ENCODE results near the gene CLK3. TPM values are rescaled to one million over a fixed set of nuclear protein-coding genes. Genes with fewer than 3 reads are reported as not detected.

CLK3 gene
- total and polyA plus RNA-seq, 2 donors (not counting 3 experiments of a cell fraction or from before 2014, with no cell fraction given), result 75.5 to 121 TPM

- dilution Hi-C loops (cut with MboI; ENCODE audit: extremely low pct_ligation_motif_present, low sequenced_read_pairs), result loop anchor here (25.0 kb wide), 1 partner anchor 135 kb away; no protein-coding TSS in a partner anchor
- no TSS peak for BruUV-seq (replicated peaks)
- no peaks in the 10 kb centered on the region for H3K27me3 ChIP-seq (ENCODE audit: control insufficient read depth in 2 of 2, insufficient read depth in 2 of 2, low read length in 2 of 2)
- H4K20me1 ChIP-seq (replicated peaks; ENCODE audit: control insufficient read depth, extremely low read depth, insufficient read depth, low read length), result peaks cover 1% of the 10 kb centered on the region
- POLR2A ChIA-PET, result no interaction called here
- H3K79me2 ChIP-seq (ENCODE audit: control insufficient read depth, insufficient read depth, low read length), result peaks cover 3% of the 10 kb centered on the region
- no peak overlapping the region for H3K4me3 ChIP-seq (replicated peaks in 1 of 3; ENCODE audit: insufficient read depth in 1 of 3, low read depth in 1 of 3, low read length in 3 of 3)
- no peak overlapping the region for H2AFZ ChIP-seq (ENCODE audit: low read depth, low read length)
- FAIRE-seq (no peak), DNase-seq (ENCODE audit: low read depth, low spot score) (no peak)
- no peak for TF ChIP-seq JUN (IDR thresholded peaks at IDR 0.05; ENCODE audit: borderline replicate concordance, insufficient read depth, insufficient read length, low read depth)
- TF ChIP-seq GATA2 (IDR thresholded peaks at IDR 0.05; ENCODE audit: insufficient read depth, insufficient read length, low read depth, low read length), result no peak
- no peak for TF ChIP-seq POLR2A (IDR thresholded peaks at IDR 0.05; ENCODE audit: low read depth, low read length)
- no peak for TF ChIP-seq EZH2 (IDR thresholded peaks at IDR 0.05; ENCODE audit: borderline replicate concordance, low read depth, low read length, severe bottlenecking)
- TF ChIP-seq MYC (IDR thresholded peaks at IDR 0.05; ENCODE audit: low read depth, low read length), result no peak
- TF ChIP-seq POLR2AphosphoS5 (IDR thresholded peaks at IDR 0.05; ENCODE audit: insufficient read depth, low read depth, low read length), result no peak
- TF ChIP-seq, protein P1, sequence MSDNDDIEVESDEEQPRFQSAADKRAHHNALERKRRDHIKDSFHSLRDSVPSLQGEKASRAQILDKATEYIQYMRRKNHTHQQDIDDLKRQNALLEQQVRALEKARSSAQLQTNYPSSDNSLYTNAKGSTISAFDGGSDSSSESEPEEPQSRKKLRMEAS (IDR thresholded peaks at IDR 0.05; ENCODE audit: insufficient read depth, insufficient read length), result no peak
- TF ChIP-seq, protein P2, sequence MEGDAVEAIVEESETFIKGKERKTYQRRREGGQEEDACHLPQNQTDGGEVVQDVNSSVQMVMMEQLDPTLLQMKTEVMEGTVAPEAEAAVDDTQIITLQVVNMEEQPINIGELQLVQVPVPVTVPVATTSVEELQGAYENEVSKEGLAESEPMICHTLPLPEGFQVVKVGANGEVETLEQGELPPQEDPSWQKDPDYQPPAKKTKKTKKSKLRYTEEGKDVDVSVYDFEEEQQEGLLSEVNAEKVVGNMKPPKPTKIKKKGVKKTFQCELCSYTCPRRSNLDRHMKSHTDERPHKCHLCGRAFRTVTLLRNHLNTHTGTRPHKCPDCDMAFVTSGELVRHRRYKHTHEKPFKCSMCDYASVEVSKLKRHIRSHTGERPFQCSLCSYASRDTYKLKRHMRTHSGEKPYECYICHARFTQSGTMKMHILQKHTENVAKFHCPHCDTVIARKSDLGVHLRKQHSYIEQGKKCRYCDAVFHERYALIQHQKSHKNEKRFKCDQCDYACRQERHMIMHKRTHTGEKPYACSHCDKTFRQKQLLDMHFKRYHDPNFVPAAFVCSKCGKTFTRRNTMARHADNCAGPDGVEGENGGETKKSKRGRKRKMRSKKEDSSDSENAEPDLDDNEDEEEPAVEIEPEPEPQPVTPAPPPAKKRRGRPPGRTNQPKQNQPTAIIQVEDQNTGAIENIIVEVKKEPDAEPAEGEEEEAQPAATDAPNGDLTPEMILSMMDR (IDR thresholded peaks at IDR 0.05; ENCODE audit: extremely low read depth in 1 of 2, insufficient read depth in 1 of 2, low read depth in 1 of 2, low read length in 2 of 2), result no peak
- no peak for TF ChIP-seq FOS (IDR thresholded peaks at IDR 0.05; ENCODE audit: borderline replicate concordance, insufficient read depth, low read length)
- no peaks in the 10 kb centered on the region for H3K9me3 ChIP-seq (replicated peaks; ENCODE audit: control insufficient read depth, insufficient read depth, low read length)
- CTCF ChIA-PET, result interaction anchor here (2.2 to 2.7 kb wide), 2 partner anchors 141 to 144 kb away, joined by 8 to 12 read pairs; no protein-coding TSS in a partner anchor
- H3K36me3 ChIP-seq (ENCODE audit: control insufficient read depth in 2 of 2, extremely low read depth in 1 of 2, insufficient read depth in 2 of 2, low read length in 2 of 2), result peaks cover 23 to 78% of the 10 kb centered on the region in 2 experiments
- H3K27ac ChIP-seq (ENCODE audit: insufficient read depth, low read depth, low read length), result no peak overlapping the region
- no peak overlapping the region for H3K4me2 ChIP-seq (ENCODE audit: insufficient read depth, low read length)
- H3K9ac ChIP-seq (replicated peaks; ENCODE audit: extremely low read depth, insufficient read depth, low read length), result no peak overlapping the region
- no peaks in the 10 kb centered on the region for H3K9me1 ChIP-seq (replicated peaks; ENCODE audit: control insufficient read depth, extremely low read depth, insufficient read depth, low read length)
- no peaks in the 10 kb centered on the region for H3K4me1 ChIP-seq (ENCODE audit: control insufficient read depth, extremely low read depth, insufficient read depth, low read length)
- intact Hi-C loops (cut with micrococcal nuclease), result no loop called here
Observed at GRCh38 chr15:74627766-74628165, 12.1 kb downstream of the CLK3 start.

Data from endothelial cell of umbilical vein (primary cell).